NCI-H524 treated with DMSO at 0.1 percent for 48 hours (cell line): ENCODE measurements around the gene EVI2B.
"Not testable (repeated sequence)": the region's sequence is repeated elsewhere in the genome, so short reads cannot be mapped to it uniquely, and the experiment has no call there.

Source experiments
- DNase-seq: peaks from one replicate; lab custom pipeline; 2025; lab: John Stamatoyannopoulos, UW

Gene EVI2B

DNA sequence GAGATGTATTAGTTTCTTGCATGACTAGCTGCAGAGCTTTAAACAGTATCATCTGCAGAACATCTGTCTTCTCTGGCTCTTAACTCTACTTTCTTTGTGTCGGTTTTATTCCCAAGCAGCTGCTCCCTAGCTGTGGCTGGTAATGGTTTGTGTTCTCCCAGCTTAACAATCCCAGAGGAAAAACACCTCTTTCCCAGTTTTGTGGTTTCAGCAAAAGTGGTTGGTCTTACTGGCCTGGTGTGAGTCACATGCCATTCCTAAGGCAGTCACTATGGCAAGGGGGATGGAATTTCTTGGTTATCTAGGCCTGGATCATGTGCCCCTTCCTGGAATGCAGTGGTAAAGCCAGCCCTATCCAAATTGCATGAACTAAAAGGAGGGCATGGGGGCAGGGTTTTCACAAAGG lies 44.3 kb downstream of the EVI2B start:
- no peak for DNase-seq

DNA sequence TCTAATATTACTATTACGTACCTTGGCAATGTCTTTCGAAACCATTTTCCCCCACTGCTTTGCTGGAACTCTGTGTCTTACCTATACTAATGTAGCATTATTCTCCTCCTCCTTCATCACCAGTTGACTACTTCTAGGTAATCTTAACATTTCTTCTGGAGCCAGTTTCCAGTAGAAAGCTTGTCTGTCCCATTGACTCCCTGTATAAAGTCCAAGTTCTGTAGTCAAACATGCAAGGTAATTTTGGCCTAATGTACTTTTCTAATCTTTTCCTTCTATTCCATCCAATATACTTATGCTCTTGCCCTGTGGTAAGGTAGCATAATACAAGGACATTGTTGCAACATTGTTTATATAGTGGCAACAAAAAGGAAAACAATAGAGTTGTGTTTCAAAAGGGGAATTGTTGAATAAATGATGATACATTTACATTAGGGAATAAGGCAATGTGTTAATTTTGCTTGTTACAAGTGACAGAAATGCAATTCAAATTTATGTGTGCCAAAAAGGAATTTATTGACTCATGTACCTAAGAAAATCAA lies 44.7 kb downstream of the EVI2B start:
- no peak for DNase-seq

DNA sequence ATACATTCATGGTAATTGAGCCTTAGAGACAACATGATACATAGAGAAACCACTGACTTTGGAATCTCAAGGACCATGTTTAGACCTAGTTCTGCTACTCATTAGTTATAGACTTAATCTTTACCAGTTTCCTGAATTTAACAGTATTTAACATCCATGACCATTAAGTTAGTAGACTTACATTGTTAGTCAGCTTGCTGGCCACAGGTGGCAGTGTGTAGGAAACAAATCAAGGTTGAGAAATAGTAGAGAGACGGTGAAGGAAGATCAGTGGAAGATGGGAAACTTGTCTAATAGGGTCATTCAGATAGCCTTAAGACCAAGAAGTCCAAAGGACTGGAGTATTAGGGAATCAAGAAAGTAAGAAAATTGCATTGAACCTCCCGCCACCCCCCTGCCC lies 47.8 kb downstream of the EVI2B start:
- DNase-seq, result no peak

GRCh38 chr17:31262923-31263322 lies 50.9 kb downstream of the EVI2B start:
- not testable (repeated sequence) for DNase-seq

DNA sequence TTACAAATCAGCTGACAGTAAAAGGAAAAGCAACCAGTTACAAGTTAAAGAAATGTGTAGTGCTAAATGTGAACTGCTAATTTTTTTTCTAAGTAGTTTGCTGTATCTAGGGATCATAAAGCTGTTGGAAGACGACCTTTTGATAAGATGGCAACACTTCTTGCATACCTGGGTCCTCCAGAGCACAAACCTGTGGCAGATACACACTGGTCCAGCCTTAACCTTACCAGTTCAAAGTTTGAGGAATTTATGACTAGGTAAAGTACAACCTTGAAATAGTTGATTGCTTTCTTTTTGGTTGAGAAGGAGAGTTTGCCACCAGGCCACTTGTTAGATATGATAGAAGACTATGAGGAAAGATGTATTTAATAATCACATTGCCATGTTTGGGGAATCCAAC lies 52.3 kb downstream of the EVI2B start:
- DNase-seq, result no peak

DNA sequence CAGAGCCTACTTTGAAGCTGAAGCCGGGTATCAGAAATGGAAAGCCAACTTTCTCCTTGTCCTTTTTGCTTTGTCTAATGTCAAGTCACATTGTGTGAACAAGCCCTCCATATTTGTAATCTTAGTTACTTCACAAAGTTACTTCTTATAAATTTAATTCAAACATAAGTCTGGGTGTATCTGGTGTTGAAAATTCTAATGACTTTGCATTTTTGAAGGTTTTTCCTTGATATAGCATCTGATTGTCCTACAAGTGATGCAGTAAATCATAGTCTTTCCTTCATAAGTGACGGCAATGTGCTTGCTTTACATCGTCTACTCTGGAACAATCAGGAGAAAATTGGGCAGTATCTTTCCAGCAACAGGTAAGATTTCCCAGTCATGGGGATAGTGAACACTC lies 53.7 kb downstream of the EVI2B start:
- no peak for DNase-seq

DNA sequence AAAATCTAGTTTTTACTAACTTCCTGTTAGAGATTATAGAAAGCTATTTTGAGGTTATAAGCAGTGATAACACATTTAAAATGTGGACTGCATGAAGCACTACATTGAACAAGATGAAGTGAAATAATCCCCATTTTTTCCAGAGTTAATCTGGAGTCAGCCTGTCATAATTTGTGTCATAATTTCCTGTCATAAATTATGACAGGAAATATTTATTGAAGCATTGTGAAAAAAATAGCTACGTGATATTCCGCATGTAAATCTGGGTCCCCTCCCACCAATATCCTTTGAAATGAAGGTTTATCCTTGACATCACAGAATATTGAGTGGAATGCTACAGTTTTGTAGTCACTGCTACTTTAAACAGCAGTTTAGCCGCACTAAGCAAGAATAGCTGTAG lies 56.9 kb downstream of the EVI2B start:
- no peak for DNase-seq

DNA sequence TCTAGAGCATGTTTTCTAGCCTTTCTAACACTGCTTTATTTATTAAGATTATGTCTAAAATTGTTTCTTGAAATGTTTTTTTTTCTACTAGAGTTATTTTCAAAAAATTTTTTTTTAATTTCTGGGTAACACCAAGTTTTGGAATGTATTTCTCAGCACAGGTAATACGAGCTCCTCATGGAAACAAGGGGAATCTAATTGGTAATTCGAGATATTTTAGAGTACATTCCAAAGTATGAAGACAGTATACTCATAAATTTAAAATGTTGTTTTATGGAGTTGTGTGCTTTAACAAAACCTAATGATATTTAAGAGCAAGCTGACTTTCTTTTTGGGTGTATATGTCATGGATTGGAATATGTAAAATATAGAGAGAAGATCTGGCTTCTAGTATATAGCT lies 59.2 kb downstream of the EVI2B start:
- DNase-seq, result no peak
